BLaER1 (cell line): ENCODE results near the gene RRM2.
A peak's percentile ranks its signal among the peaks of the same experiment; 100 is the strongest.

Source experiments
- H3K27ac ChIP-seq: shearing (Covaris generic); formaldehyde crosslinking; 2 replicates; pipeline ENCODE4 v1.8.1; 2022
- H3K27me3 ChIP-seq: shearing (Covaris generic); formaldehyde crosslinking; 2 replicates; pipeline ENCODE4 v1.8.1; 2022
- H3K36me3 ChIP-seq: shearing (Covaris generic); formaldehyde crosslinking; 2 replicates; pipeline ENCODE4 v1.8.1; 2022
- H3K4me1 ChIP-seq: shearing (Covaris generic); formaldehyde crosslinking; 2 replicates; pipeline ENCODE4 v1.8.1; 2022
- H3K4me2 ChIP-seq: shearing (Covaris generic); formaldehyde crosslinking; 2 replicates; pipeline ENCODE4 v1.8.1; 2022
- H3K4me3 ChIP-seq: shearing (Covaris generic); formaldehyde crosslinking; 2 replicates; pipeline ENCODE4 v1.8.1; 2022
- H3K9ac ChIP-seq: shearing (Covaris generic); formaldehyde crosslinking; 2 replicates; pipeline ENCODE4 v1.8.1; 2022
- H3K9me3 ChIP-seq: shearing (Covaris generic); formaldehyde crosslinking; 2 replicates; pipeline ENCODE4 v1.8.1; 2022
- H4K20me1 ChIP-seq: shearing (Covaris generic); formaldehyde crosslinking; 2 replicates; pipeline ENCODE4 v1.8.1; 2022
- Cebpa-rat ChIP-seq: shearing (Covaris generic); IDR thresholded peaks from 2 replicates; pipeline ENCODE4 v1.8.1; 2022

RRM2 gene

GRCh38 chr2:10109311-10109710, 13.2 kb upstream of the RRM2 start:
- no peaks in the 10 kb centered on the region for H4K20me1 ChIP-seq
- H3K9me3 ChIP-seq = peaks cover 19% of the 10 kb centered on the region
- TF ChIP-seq Cebpa-rat = no peak
- H3K27me3 ChIP-seq = no peaks in the 10 kb centered on the region
- no peak overlapping the region for H3K4me2 ChIP-seq
- no peak overlapping the region for H3K9ac ChIP-seq
- no peak overlapping the region for H3K27ac ChIP-seq
- H3K4me1 ChIP-seq = peaks cover 6% of the 10 kb centered on the region; the same call in 1 of the 2 replicates
- H3K36me3 ChIP-seq = no peaks in the 10 kb centered on the region
- no peak overlapping the region for H3K4me3 ChIP-seq

DNA sequence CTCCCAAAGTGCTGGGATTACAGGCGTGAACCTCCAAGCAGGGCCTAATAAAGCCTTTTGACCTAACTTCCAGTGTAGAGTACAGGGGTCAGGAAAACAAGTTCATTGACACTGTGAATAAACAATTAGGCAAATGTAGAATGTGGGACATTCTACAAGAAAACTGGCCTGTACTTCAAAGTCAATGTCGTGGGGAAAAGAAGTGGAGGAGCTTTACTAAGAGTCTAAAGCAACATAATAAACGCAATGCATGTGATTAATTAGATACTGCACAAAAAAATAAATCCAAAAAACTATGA, 3.6 kb upstream of the RRM2 start:
- peaks cover 60% of the 10 kb centered on the region for H3K4me1 ChIP-seq
- no peaks in the 10 kb centered on the region for H3K9me3 ChIP-seq
- H3K4me2 ChIP-seq = no peak overlapping the region
- no peak overlapping the region for H3K4me3 ChIP-seq
- no peaks in the 10 kb centered on the region for H3K27me3 ChIP-seq
- no peaks in the 10 kb centered on the region for H3K36me3 ChIP-seq
- no peak for TF ChIP-seq Cebpa-rat
- no peak overlapping the region for H3K9ac ChIP-seq
- no peak overlapping the region for H3K27ac ChIP-seq
- H4K20me1 ChIP-seq = peaks cover 12% of the 10 kb centered on the region

GRCh38 chr2:10119601-10120157, 2.9 kb upstream of the RRM2 start:
- peaks cover 66% of the 10 kb centered on the region for H3K4me1 ChIP-seq
- H3K9me3 ChIP-seq = no peaks in the 10 kb centered on the region
- H4K20me1 ChIP-seq = peaks cover 17% of the 10 kb centered on the region
- peak overlapping the region; percentile 83 for H3K4me3 ChIP-seq
- peak overlapping the region; percentile 96 for H3K4me2 ChIP-seq
- no peak for TF ChIP-seq Cebpa-rat
- no peak overlapping the region for H3K9ac ChIP-seq
- no peaks in the 10 kb centered on the region for H3K27me3 ChIP-seq
- peaks cover under 1% of the 10 kb centered on the region; the same call in 1 of the 2 replicates for H3K36me3 ChIP-seq
- H3K27ac ChIP-seq = no peak overlapping the region

- Histone ChIP-seq H3K36me3 (peaks cover 7% of the 10 kb centered on the region; the same call in 1 of the 2 replicates), H3K4me3 (peak overlapping the region; percentile 83), H3K27ac (peak overlapping the region; percentile 95), H3K9me3 (no peaks in the 10 kb centered on the region), H3K4me1 (peaks cover 72% of the 10 kb centered on the region), H3K9ac (peak overlapping the region; percentile 92), H3K4me2 (peak overlapping the region; percentile 96), H3K27me3 (no peaks in the 10 kb centered on the region), H4K20me1 (peaks cover 23% of the 10 kb centered on the region)
- TF ChIP-seq Cebpa-rat = no peak
These were observed 2.2 kb upstream of the RRM2 start for GRCh38 chr2:10120158-10120876.

GRCh38 chr2:10120877-10121574, 1.5 kb upstream of the RRM2 start:
- H3K9ac ChIP-seq = peak overlapping the region; percentile 92
- H3K27ac ChIP-seq = peak overlapping the region; percentile 95
- H3K4me1 ChIP-seq = peaks cover 74% of the 10 kb centered on the region
- TF ChIP-seq Cebpa-rat = no peak
- H3K27me3 ChIP-seq = no peaks in the 10 kb centered on the region
- peaks cover 14% of the 10 kb centered on the region; the same call in 1 of the 2 replicates for H3K36me3 ChIP-seq
- peak overlapping the region; percentile 83 for H3K4me3 ChIP-seq
- H4K20me1 ChIP-seq = peaks cover 30% of the 10 kb centered on the region
- H3K4me2 ChIP-seq = peak overlapping the region; percentile 96
- H3K9me3 ChIP-seq = no peaks in the 10 kb centered on the region

GRCh38 chr2:10123281-10123680, 742 bp downstream of the RRM2 start:
- peaks cover 84% of the 10 kb centered on the region for H3K4me1 ChIP-seq
- H3K27ac ChIP-seq = peak overlapping the region; percentile 95

DNA sequence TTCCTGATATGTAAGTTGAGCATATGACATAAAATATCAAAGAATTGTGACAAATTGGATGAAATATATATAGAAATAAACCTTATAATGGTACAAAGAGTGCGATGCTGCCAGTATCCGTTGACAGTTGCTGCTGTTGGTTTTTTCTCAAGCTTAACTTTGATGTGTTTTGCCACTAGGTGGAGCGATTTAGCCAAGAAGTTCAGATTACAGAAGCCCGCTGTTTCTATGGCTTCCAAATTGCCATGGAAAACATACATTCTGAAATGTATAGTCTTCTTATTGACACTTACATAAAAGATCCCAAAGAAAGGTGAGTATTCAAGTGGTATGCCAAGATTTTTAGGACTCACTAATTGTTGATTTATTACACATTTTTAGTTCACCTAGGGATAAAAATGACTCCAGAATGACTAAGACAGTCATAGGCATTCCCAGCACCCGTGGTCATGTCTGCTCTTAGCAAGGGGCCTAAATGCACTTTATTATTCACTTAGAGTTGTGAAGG, 2.1 kb downstream of the RRM2 start:
- H3K4me1 ChIP-seq = peaks cover 85% of the 10 kb centered on the region
- peak overlapping the region; percentile 92; the same call in 1 of the 2 replicates for H3K9ac ChIP-seq
- peaks cover 50% of the 10 kb centered on the region for H3K36me3 ChIP-seq
- H3K9me3 ChIP-seq = no peaks in the 10 kb centered on the region
- H3K4me3 ChIP-seq = peak overlapping the region; percentile 83
- H3K4me2 ChIP-seq = peak overlapping the region; percentile 96
- no peaks in the 10 kb centered on the region for H3K27me3 ChIP-seq
- peaks cover 62% of the 10 kb centered on the region for H4K20me1 ChIP-seq
- no peak overlapping the region for H3K27ac ChIP-seq
- no peak for TF ChIP-seq Cebpa-rat

More at GRCh38 chr2:10123281-10123680, 742 bp downstream of the RRM2 start:
- peak overlapping the region; percentile 92 for H3K9ac ChIP-seq
- H3K27me3 ChIP-seq = no peaks in the 10 kb centered on the region
- H3K36me3 ChIP-seq = peaks cover 37% of the 10 kb centered on the region
- peaks cover 49% of the 10 kb centered on the region for H4K20me1 ChIP-seq
- H3K4me2 ChIP-seq = peak overlapping the region; percentile 96
- peak overlapping the region; percentile 83 for H3K4me3 ChIP-seq
- TF ChIP-seq Cebpa-rat = no peak
- H3K9me3 ChIP-seq = no peaks in the 10 kb centered on the region

- H3K36me3 ChIP-seq = peaks cover 64% of the 10 kb centered on the region
- peaks cover 75% of the 10 kb centered on the region for H4K20me1 ChIP-seq
These were observed 3.5 kb downstream of the RRM2 start for GRCh38 chr2:10125842-10126631.

DNA sequence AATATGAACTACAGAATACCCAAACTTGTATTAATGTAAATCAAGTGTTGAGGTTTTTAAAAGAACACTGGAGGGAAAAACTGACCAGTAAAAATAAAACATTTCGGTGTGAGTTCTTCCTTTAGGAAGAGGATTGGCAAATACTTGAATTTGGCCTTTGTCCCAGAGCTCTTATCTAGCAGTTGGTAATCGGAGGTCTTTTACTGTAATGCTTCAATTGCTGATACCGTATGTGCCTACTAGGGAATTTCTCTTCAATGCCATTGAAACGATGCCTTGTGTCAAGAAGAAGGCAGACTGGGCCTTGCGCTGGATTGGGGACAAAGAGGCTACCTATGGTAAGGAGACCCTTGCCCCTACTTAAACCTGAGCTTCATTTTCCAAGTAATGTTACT, 4.1 kb downstream of the RRM2 start:
- Histone ChIP-seq H3K4me1 (peaks cover 76% of the 10 kb centered on the region), H3K4me3 (no peak overlapping the region), H3K36me3 (peaks cover 70% of the 10 kb centered on the region), H3K9me3 (no peaks in the 10 kb centered on the region), H3K27me3 (no peaks in the 10 kb centered on the region), H3K9ac (peak overlapping the region; percentile 30; the same call in 1 of the 2 replicates), H4K20me1 (peaks cover 79% of the 10 kb centered on the region), H3K27ac (no peak overlapping the region), H3K4me2 (peak overlapping the region; percentile 96; the same call in 1 of the 2 replicates)
- no peak for TF ChIP-seq Cebpa-rat

More at GRCh38 chr2:10125842-10126631, 3.5 kb downstream of the RRM2 start:
- H3K4me2 ChIP-seq = peak overlapping the region; percentile 96
- H3K9me3 ChIP-seq = no peaks in the 10 kb centered on the region
- H3K4me1 ChIP-seq = peaks cover 79% of the 10 kb centered on the region
- no peak overlapping the region for H3K4me3 ChIP-seq
- H3K27ac ChIP-seq = no peak overlapping the region
- H3K27me3 ChIP-seq = no peaks in the 10 kb centered on the region
- TF ChIP-seq Cebpa-rat = no peak
- H3K9ac ChIP-seq = peak overlapping the region; percentile 25; the same call in 1 of the 2 replicates
